GM21515 (cell line): ENCODE data around the gene BRD9.
"Not testable (repeated sequence)": the region's sequence is repeated elsewhere in the genome, so short reads cannot be mapped to it uniquely, and the experiment has no call there.

Experiments
- ATAC-seq: cut with Tn5 transposase; IDR thresholded peaks from one replicate; pipeline ENCODE4 v1.9.1; 2021; ENCODE audit not compliant: unreplicated experiment

The BRD9 gene

DNA sequence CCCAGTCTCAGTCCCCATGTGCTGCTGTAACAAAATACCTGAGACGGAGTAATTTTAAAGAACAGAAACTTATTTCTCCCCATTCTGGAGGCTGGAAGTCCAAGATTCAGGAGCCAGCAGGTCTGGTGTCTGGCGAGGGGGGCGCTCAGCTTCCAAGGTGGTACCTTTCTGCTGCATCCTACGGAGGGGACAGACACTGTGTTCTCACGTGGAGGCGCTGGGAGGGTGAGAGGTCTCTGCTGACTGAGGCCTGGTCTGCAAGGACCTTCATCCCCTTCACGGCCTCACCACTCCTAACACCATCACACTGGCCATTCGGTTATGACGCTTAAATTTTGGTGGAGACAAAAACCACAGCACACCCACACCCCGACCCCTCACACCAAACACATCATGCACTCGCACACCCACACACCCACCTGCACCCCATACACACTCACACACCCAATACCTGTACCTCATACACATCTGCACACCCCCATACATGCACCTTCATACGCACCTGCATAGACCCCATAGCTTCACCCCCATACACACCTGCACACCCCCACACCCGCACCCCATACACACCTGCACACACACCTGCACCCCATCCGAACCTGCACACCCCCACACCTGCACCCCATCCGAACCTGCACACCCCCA lies 32.0 kb downstream of the BRD9 start:
- ATAC-seq = no peak

DNA sequence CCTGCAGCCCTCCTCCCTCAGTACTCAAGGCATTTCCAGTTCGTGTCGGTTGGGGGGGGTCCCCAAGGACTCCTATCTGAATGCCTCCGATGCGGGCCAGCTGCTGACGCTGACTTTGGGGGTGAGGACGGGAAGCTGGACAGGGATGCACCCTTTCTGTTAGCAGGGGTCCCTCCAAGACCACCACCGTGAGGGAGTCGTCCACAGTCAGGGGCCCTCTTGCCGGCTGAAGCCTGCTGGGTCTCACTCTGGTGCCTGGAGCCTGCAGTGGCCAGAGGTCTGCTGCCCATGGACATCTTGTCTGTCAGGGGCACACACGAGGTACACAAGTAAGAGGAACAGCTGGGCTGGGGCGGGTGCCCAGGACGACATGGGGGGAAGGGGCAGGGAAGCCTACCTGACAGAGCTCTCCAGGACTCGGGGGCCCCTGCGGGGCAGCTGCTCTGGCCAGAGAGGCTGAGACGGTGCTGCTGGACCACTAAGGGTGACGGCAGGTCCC lies 32.8 kb downstream of the BRD9 start:
- no peak for ATAC-seq

DNA sequence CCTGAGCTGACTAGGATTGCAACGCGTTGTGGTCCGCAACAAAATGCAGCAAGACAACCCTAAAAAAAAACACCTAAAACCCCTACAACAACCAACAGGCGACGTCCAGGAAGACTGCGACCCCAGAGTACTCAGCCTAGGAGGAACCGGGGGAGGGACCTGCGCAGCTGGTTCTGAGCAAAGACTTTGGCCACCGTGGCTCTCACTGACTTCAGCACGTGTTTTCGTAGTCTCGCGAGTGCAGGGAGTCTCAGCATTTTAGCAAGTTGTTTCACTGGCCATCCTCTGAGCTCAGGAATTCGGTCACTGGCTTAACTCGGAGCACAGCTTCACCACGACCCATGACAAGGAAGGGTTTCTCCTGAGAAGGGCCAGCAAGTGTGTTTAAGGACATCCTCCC lies 33.2 kb downstream of the BRD9 start:
- no peak for ATAC-seq

GRCh38 chr5:858726-859125 lies 33.9 kb downstream of the BRD9 start:
- ATAC-seq = no peak

DNA sequence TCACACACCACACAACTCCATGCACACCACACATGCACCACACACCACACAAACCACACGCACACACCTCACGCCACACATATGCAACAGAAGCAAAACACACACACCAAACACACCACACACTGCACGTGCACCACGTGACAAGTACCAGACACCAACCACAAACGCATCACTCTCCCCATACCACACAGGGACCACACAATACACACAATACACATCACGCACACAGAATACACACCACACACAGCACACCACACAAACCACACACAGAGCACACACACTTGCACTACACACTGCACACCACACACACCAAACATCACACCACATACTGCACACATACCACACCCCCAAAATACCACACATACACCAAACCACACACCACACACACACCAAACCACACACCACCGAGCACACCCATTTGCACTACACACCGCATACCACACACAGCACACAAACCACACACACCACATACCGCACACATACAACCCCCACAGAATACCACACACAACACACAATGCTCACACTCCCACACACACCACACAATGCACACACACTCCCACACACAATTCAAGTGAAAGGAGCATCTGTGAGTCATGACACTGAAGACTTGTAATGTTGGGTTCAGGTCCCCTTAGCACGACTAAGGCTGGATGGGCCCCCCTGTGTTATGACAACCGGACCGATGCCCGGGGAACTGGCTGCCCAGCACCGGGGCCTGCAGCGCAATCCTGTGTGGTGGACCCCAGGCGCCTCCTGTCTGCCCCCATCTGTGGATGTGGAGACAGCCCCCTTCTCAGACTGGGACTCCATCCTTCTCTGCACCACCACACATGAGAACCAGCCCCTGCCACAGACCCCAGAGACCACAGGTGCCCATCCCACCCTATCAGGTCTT lies 35.8 kb downstream of the BRD9 start:
- ATAC-seq = no peak

DNA sequence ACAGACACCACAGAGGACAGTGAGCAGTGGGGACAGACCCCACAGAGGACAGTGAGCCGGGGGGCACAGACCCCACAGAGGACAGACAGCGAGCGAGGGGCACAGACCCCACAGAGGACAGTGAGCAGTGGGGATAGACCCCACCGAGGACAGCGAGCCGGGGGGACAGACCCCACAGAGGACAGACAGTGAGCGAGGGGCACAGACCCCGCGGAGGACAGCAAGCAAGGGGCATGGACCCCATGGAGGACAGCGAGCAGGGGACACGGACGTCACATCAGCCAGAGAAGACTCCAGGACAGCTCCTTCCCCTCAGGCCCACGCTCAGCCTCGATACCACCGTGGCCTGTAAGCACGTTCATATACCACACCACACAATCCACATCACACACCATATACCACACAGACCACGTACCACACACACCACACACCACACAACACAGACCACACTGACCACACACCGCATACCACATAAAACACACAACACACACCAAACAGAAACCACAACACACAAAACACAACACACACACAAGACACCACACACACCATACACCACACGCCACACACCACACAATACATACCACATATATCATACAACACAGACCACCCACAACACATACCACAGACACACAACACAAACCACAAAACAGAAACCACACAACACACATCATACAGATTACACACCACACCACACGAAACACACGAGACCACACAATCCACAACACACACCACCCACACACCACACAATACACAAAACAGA lies 36.6 kb downstream of the BRD9 start:
- no peak for ATAC-seq

DNA sequence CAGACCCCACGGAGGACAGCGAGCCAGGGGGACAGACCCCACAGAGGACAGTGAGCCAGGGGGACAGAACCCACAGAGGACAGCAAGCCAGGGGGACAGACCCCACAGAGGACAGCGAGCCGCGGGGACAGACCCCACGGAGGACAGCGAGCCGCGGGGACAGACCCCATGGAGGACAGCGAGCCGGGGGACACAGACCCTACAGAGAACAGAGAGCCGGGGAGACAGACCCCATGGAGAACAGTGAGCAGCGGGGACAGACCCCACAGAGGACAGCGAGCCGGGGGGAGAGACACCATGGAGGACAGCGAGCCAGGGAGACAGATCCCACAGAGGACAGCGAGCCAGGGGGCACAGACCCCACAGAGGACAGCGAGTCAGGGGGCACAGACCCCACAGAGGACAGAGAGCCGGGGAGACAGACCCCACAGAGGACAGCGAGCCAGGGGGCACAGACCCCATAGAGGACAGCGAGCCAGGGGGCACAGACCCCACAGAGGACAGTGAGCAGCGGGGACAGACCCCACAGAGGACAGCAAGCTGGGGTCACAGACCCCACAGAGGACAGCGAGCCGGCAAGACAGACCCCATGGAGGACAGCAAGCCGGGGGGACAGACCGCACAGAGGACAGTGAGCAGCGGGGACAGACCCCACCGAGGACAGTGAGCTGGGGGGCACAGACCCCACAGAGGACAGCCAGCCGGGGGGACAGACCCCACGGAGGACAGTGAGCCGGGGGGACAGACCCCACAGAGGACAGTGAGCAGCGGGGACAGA lies 37.4 kb downstream of the BRD9 start:
- no peak for ATAC-seq

GRCh38 chr5:854217-854616 lies 38.4 kb downstream of the BRD9 start:
- no peak for ATAC-seq

- not testable (repeated sequence) for ATAC-seq
These were observed 39.0 kb downstream of the BRD9 start for GRCh38 chr5:853416-854090.

- ATAC-seq = no peak
These were observed 39.9 kb downstream of the BRD9 start for GRCh38 chr5:852431-853401.

DNA sequence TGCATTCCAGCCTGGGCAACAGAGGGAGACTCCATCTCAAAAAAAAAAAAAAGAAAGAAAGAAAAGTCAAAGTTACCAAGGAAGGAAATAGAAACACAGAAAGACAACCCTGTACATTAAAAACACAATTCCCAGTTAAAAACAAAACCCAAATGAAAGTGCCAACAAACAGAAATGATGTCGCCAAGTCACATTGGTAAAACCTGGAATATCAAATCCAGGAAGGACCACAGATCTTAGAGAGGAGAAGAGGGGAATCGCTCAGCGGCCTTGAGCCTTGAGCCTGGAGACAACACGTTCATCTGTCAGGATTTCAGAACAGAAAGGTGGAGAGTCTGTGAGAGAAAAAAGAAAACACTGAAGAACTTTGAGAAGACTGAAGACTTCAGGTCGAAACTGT lies 40.6 kb downstream of the BRD9 start:
- ATAC-seq = no peak

GRCh38 chr5:851553-851952 lies 41.0 kb downstream of the BRD9 start:
- no peak for ATAC-seq

DNA sequence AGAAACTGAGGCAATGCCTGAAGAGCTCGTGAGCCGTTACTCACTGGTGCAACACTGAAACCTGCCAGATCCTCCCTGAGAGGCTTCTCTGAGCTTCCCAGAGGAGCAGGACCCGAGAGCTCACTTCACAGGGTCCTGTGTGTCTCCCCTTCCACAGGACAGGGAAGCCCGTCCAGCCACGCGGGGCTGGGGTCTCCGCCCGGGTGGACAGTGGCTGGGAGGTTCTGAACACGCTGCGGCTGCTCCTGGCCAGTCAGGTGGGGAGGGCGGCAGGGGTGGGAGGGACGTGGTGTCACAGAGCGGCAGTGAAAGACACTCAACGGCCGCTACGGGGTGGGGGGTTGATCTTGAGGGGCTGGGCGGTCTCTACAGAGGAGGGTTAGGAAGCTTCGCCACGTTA lies 41.5 kb downstream of the BRD9 start:
- no peak for ATAC-seq

DNA sequence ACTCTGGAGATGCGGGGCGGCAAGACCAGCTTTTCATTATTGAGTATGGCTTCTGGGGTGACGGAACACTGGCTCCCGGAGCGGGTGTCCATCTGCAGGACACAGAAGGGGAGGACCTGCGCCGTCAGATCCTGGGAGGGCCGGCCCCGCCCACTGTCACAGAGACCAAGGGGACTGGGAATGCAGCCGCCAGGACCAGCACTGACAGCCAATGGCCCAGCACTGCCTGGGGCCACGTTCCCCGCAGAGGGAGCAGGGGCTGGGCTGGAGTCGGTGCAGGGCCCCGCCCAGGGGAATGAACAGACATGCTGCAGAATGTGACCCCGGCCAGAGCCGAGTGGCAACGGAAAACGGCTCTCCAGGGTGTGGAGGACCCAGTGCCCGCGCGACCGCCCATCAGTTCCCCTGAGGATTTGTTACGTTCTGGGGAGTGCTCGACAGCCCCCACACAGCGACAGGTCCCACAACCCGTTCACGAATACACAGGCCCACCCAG lies 42.0 kb downstream of the BRD9 start, which contains the start of gene ZDHHC11:
ZDHHC11 (minus strand) TSS at position 476 of the 496 bp plus-strand sequence; CDS start at position 92, 384 bp downstream.
- no peak for ATAC-seq

GRCh38 chr5:849651-850301 lies 42.8 kb downstream of the BRD9 start:
- no peak for ATAC-seq

DNA sequence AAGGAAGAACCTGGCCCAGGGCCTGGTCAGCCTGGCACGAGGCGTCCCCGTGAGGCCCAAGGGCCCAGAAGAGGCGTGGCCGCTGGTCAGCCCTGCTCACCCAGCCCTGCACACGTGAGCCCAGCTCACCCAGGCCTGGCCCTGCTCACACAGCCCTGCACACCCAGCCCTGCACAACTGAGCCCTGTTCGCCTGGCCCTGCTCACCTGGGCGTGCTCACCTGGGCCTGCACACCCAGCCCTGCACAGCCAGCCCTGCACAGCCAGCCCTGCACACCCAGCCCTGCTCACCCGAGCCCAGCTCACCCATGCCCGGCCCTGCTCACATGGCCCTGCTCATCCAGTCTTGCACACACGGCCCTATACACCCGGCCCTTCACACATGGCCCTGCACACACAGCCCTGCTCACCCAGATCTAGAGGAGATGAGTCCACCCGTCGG lies 43.9 kb downstream of the BRD9 start:
- ATAC-seq = no peak

GRCh38 chr5:847736-848135 lies 44.9 kb downstream of the BRD9 start:
- ATAC-seq = not testable (repeated sequence)

DNA sequence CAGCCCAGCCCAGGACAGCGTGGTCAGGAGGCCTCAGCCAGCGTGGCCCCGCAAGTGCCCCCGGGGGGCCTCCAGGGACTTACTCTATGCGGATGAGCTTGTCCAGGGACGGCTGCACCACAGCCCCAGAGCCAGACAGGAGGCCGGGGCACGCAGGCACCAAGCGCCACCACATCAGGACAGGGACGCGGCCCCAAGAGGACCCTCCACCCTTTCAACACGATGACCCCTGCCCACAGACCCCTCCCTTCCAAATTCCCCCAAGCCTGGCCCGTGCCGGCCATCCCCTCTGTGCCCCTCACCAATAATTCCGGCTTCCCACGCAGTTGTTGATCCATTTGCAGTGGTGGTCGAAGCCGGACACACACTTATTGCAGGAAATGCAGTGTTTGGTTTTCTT lies 45.4 kb downstream of the BRD9 start:
- ATAC-seq = not testable (repeated sequence)
